Stimulated activated CD8-positive, alpha-beta memory T cell treated with anti-CD3 and anti-CD28 coated beads, Interleukin-15, amount 100 ng/mL, for 24 hours (primary cell): ENCODE measurements around the gene COMMD1.
"Not testable (repeated sequence)": the region's sequence is repeated elsewhere in the genome, so short reads cannot be mapped to it uniquely, and the experiment has no call there.

Experiments
- DNase-seq: peaks from one replicate; pipeline ENCODE4 v3.0.0-alpha.2; 2020; ENCODE audit warnings: low read depth

COMMD1 gene

GRCh38 chr2:62030902-62031301, 125.4 kb downstream of the COMMD1 start:
- DNase-seq, result no peak

GRCh38 chr2:62032096-62032495, 126.6 kb downstream of the COMMD1 start:
- no peak for DNase-seq

- DNase-seq, result no peak
Measured at GRCh38 chr2:62034715-62035114, 129.2 kb downstream of the COMMD1 start.

- no peak for DNase-seq
Measured at GRCh38 chr2:62036229-62036628, 130.8 kb downstream of the COMMD1 start.

GRCh38 chr2:62036761-62037250, 131.3 kb downstream of the COMMD1 start:
- no peak for DNase-seq

GRCh38 chr2:62038975-62039771, 133.7 kb downstream of the COMMD1 start:
- DNase-seq, result no peak

- no peak for DNase-seq
Measured at GRCh38 chr2:62040926-62041325, 135.5 kb downstream of the COMMD1 start.

- not testable (repeated sequence) for DNase-seq
Measured at GRCh38 chr2:62041701-62042385, 136.4 kb downstream of the COMMD1 start.

GRCh38 chr2:62042400-62042799, 136.9 kb downstream of the COMMD1 start:
- no peak for DNase-seq

GRCh38 chr2:62042944-62043343, 137.5 kb downstream of the COMMD1 start:
- DNase-seq, result no peak

GRCh38 chr2:62045017-62045543, 139.6 kb downstream of the COMMD1 start:
- no peak for DNase-seq

- DNase-seq, result no peak
Measured at GRCh38 chr2:62046141-62046540, 140.7 kb downstream of the COMMD1 start.

GRCh38 chr2:62050456-62051045, 145.1 kb downstream of the COMMD1 start:
- no peak for DNase-seq

- DNase-seq, result no peak
Measured at GRCh38 chr2:62054029-62054791, 148.7 kb downstream of the COMMD1 start.

- DNase-seq, result no peak
Measured at GRCh38 chr2:62054916-62055450, 149.5 kb downstream of the COMMD1 start.

- no peak for DNase-seq
Measured at GRCh38 chr2:62055724-62056336, 150.4 kb downstream of the COMMD1 start.

GRCh38 chr2:62056341-62056740, 150.9 kb downstream of the COMMD1 start:
- no peak for DNase-seq

GRCh38 chr2:62065243-62065642, 159.8 kb downstream of the COMMD1 start:
- DNase-seq, result no peak

- no peak for DNase-seq
Measured at GRCh38 chr2:62071126-62071598, 165.7 kb downstream of the COMMD1 start.

GRCh38 chr2:62071760-62072680, 166.5 kb downstream of the COMMD1 start:
- DNase-seq, result no peak
